SK-N-SH (cell line): ENCODE results near the gene CHCHD6. TPM values are rescaled to one million over a fixed set of nuclear protein-coding genes. Genes with fewer than 3 reads are reported as not detected.
"Not testable (repeated sequence)": the region's sequence is repeated elsewhere in the genome, so short reads cannot be mapped to it uniquely, and the experiment has no call there.

Source experiments
- CTCF ChIA-PET: fragments of 300-600, 350-600 bp; formaldehyde crosslinking; extraction: SDS; loops from one replicate; lab custom pipeline; 2021; lab: Yijun Ruan, JAX
- POLR2A ChIA-PET: fragments of 350-600 bp; sonication (Branson Sonifier 250); formaldehyde crosslinking; extraction: SDS; loops from one replicate; lab custom pipeline; 2020; ENCODE audit warnings: antibody characterized with exemption, inconsistent platforms; lab: Yijun Ruan, JAX
- DNase-seq: peaks from one replicate; pipeline ENCODE4 v3.0.0; 2012
- H2AFZ ChIP-seq: fragments of 200-600 bp; sonication (generic); 2 replicates; pipeline ENCODE4 v1.8.1; 2016; ENCODE audit warnings: antibody characterized with exemption, mild to moderate bottlenecking, low read depth
- H3F3A ChIP-seq: fragments of 200-600 bp; sonication (generic); replicated peaks from 2 replicates; pipeline ENCODE3; 2016; ENCODE audit warnings: antibody characterized with exemption, mild to moderate bottlenecking; ENCODE audit not compliant: insufficient read depth
- H3K27ac ChIP-seq, 2 experiments: fragments of 200-500 bp in 1 of 2; fragments of 200-600 bp in 1 of 2; sonication (Bioruptor generic) in 1 of 2; sonication (generic), shearing (Covaris generic) in 1 of 2; 2 replicates each; pipeline versions ENCODE4 v1.5.1 to v1.6.1; 2014 to 2016; ENCODE audit warnings: low read depth in 2 of 2, inconsistent platforms in 1 of 2, low read length in 1 of 2, mild to moderate bottlenecking in 1 of 2, mixed read lengths in 1 of 2
- H3K27me3 ChIP-seq: fragments of 200-600 bp; sonication (generic), shearing (Covaris generic); 2 replicates; pipeline ENCODE4 v1.6.1; 2016; ENCODE audit warnings: mixed run types; ENCODE audit not compliant: insufficient read depth
- H3K36me3 ChIP-seq, 2 experiments: fragments of 200-500 bp in 1 of 2; fragments of 200-600 bp in 1 of 2; sonication (Bioruptor generic) in 1 of 2; sonication (generic) in 1 of 2; replicated peaks in 1 of 2; 2 replicates each; pipeline versions ENCODE3 to v1.5.1; 2014 to 2016; ENCODE audit warnings: low read length in 1 of 2, mild to moderate bottlenecking in 1 of 2; ENCODE audit not compliant: insufficient read depth in 2 of 2, control insufficient read depth in 1 of 2
- H3K4me1 ChIP-seq, 2 experiments: fragments of 200-500 bp in 1 of 2; fragments of 200-600 bp in 1 of 2; sonication (Bioruptor generic) in 1 of 2; sonication (generic), shearing (Covaris generic) in 1 of 2; 2 replicates each; pipeline versions ENCODE4 v1.5.1 to v1.6.1; 2014 to 2016; ENCODE audit warnings: low read depth in 1 of 2, low read length in 1 of 2, mixed run types in 1 of 2; ENCODE audit not compliant: insufficient read depth in 2 of 2, control insufficient read depth in 1 of 2
- H3K4me2 ChIP-seq: fragments of 200-600 bp; sonication (generic), shearing (Covaris generic); 2 replicates; pipeline ENCODE4 v1.6.1; 2017; ENCODE audit warnings: mixed run types
- H3K4me3 ChIP-seq, 2 experiments: fragments of 200-500 bp in 1 of 2; fragments of 200-600 bp in 1 of 2; sonication (Bioruptor generic) in 1 of 2; sonication (generic), shearing (Covaris generic) in 1 of 2; 2 replicates each; pipeline versions ENCODE4 v1.5.1 to v1.8.1; 2014 to 2016; ENCODE audit warnings: low read depth in 2 of 2, inconsistent platforms in 1 of 2, low read length in 1 of 2, mild to moderate bottlenecking in 1 of 2, mixed read lengths in 1 of 2, moderate library complexity in 1 of 2
- H3K79me2 ChIP-seq: fragments of 200-600 bp; sonication (generic); 2 replicates; pipeline ENCODE4 v1.8.1; 2017; ENCODE audit warnings: mild to moderate bottlenecking; ENCODE audit not compliant: insufficient read depth
- H3K9ac ChIP-seq: fragments of 200-600 bp; sonication (generic); 2 replicates; pipeline ENCODE4 v1.6.1; 2017; ENCODE audit warnings: mixed run types
- H3K9me2 ChIP-seq: fragments of 200-600 bp; sonication (generic); 2 replicates; pipeline ENCODE4 v1.6.1; 2017; ENCODE audit warnings: mixed run types
- H3K9me3 ChIP-seq: fragments of 200-600 bp; sonication (generic); 2 replicates; pipeline ENCODE4 v1.6.1; 2017; ENCODE audit warnings: mixed run types, mild to moderate bottlenecking, moderate library complexity
- H4K20me1 ChIP-seq: fragments of 200-600 bp; sonication (generic); 2 replicates; pipeline ENCODE4 v1.6.1; 2017; ENCODE audit warnings: mild to moderate bottlenecking, mixed run types; ENCODE audit not compliant: insufficient read depth
- CHD2 ChIP-seq: fragments of 150-350 bp; IDR thresholded peaks from 2 replicates; pipeline ENCODE4 v1.6.1; 2018; ENCODE audit warnings: low read length; ENCODE audit not compliant: partially characterized antibody
- FOXM1 ChIP-seq: IDR thresholded peaks from 2 replicates; pipeline ENCODE4 v1.4.0; 2012; ENCODE audit warnings: low read depth, mild to moderate bottlenecking
- GABPA ChIP-seq: IDR thresholded peaks from 2 replicates; pipeline ENCODE4 v1.4.0; 2012; ENCODE audit warnings: low read depth, mild to moderate bottlenecking
- GATA2 ChIP-seq: sonication (generic); formaldehyde crosslinking; IDR thresholded peaks from 2 replicates; pipeline ENCODE4 v1.5.0; 2020; ENCODE audit warnings: mild to moderate bottlenecking, missing genetic modification reagents
- PBX3 ChIP-seq: IDR thresholded peaks from 2 replicates; pipeline ENCODE4; 2012
- RAD21 ChIP-seq: IDR thresholded peaks from 2 replicates; pipeline ENCODE4 v1.6.1; 2012; ENCODE audit warnings: mild to moderate bottlenecking, low read length
- RCOR1 ChIP-seq: fragments of 150-350 bp; IDR thresholded peaks from 2 replicates; pipeline ENCODE4 v1.6.1; 2017; ENCODE audit warnings: antibody characterized with exemption, low read length
- REST ChIP-seq: IDR thresholded peaks from 2 replicates; pipeline ENCODE4 v1.6.1; 2012; ENCODE audit warnings: mild to moderate bottlenecking, low read depth, low read length, moderate library complexity
- TCF12 ChIP-seq: IDR thresholded peaks from 2 replicates; pipeline ENCODE4 v1.4.0; 2012
- WGBS: methylation state at CpG from one replicate; pipeline ENCODE4 v1.1.6; 2017; ENCODE audit warnings: low lambda C conversion rate; 5-methylcytosine and 5-hydroxymethylcytosine counted together
- polyA plus RNA-seq, 3 experiments: library from polyadenylated mRNA; depleted of rRNA; stranded (reverse); fragments of >200 nt; gene quantifications; 2 replicates each; pipeline ENCODE4 v1.2.3, GENCODE V29; 2012
- TF ChIP-seq, protein P1 (sequence below): IDR thresholded peaks from 2 replicates; pipeline ENCODE4 v1.4.0; 2012; ENCODE audit warnings: low read depth
- TF ChIP-seq, protein P2 (sequence below): IDR thresholded peaks from 2 replicates; pipeline ENCODE4 v1.4.0; 2012; ENCODE audit warnings: low read depth, borderline replicate concordance

CHCHD6 gene
- polyA plus RNA-seq, 1 of the 3 experiments (the other 2 are of a cell fraction): 42.5 TPM

DNA sequence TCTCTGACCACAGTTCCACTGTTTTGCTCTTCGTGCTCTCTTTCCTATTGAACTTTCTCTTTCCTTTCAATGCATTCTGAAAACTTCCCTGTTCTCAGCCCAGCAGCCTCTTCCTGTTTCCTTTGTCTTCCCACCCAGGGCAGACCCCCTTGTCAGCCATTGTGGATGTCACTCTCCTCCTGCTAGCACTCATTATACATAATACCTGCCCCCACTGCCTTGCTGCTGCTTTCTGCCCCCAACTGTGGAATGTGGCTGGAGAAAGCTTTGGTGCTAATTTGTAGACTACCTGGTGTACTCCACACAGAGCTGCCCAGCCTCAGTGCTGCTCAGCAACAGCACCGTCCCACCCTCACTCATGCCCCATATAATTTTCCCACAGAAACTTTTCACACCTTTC lies 80.2 kb downstream of the CHCHD6 start:
- H3K79me2 ChIP-seq: no peaks in the 10 kb centered on the region
- no peak overlapping the region for H3K4me2 ChIP-seq
- WGBS: 90% methylated on average over 2 of the region's 2 CpGs
- DNase-seq: no peak
- H3K36me3 ChIP-seq: no peaks in the 10 kb centered on the region
- no peaks in the 10 kb centered on the region for H3K9me2 ChIP-seq
- H3F3A ChIP-seq: peaks cover 23% of the 10 kb centered on the region
- H3K9ac ChIP-seq: no peak overlapping the region
- no peaks in the 10 kb centered on the region for H3K9me3 ChIP-seq
- no peaks in the 10 kb centered on the region for H4K20me1 ChIP-seq
- H3K4me3 ChIP-seq: no peak overlapping the region
- TF ChIP-seq RAD21 (no peak), GATA2 (no peak), RCOR1 (no peak), CHD2 (no peak), GABPA (no peak), PBX3 (no peak), REST (no peak), FOXM1 (no peak), TCF12 (no peak)
- TF ChIP-seq, protein P1, sequence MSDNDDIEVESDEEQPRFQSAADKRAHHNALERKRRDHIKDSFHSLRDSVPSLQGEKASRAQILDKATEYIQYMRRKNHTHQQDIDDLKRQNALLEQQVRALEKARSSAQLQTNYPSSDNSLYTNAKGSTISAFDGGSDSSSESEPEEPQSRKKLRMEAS: no peak
- TF ChIP-seq, protein P2, sequence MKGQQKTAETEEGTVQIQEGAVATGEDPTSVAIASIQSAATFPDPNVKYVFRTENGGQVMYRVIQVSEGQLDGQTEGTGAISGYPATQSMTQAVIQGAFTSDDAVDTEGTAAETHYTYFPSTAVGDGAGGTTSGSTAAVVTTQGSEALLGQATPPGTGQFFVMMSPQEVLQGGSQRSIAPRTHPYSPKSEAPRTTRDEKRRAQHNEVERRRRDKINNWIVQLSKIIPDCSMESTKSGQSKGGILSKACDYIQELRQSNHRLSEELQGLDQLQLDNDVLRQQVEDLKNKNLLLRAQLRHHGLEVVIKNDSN: no peak
- ChIA-PET POLR2A (no interaction called here), CTCF (interaction anchor here (2.7 kb wide), 1 partner anchor 32 kb away, joined by 6 read pairs; no protein-coding TSS in a partner anchor)
- no peaks in the 10 kb centered on the region for H3K27me3 ChIP-seq
- no peak overlapping the region for H3K27ac ChIP-seq
- H2AFZ ChIP-seq: no peak overlapping the region
- H3K4me1 ChIP-seq: peaks cover 20 to 32% of the 10 kb centered on the region in 2 experiments

GRCh38 chr3:126791320-126791719 lies 87.3 kb downstream of the CHCHD6 start:
- H3K4me3 ChIP-seq, H3K27ac ChIP-seq, DNase-seq, POLR2A ChIA-PET, H3K4me2 ChIP-seq, H3K79me2 ChIP-seq, H3K9ac ChIP-seq, H3K27me3 ChIP-seq, H3K36me3 ChIP-seq, H3K9me2 ChIP-seq, CTCF ChIA-PET, H3K9me3 ChIP-seq, H3F3A ChIP-seq, H4K20me1 ChIP-seq, H3K4me1 ChIP-seq, H2AFZ ChIP-seq: not testable (repeated sequence)
- 83% methylated on average over 6 of the region's 7 CpGs for WGBS
